Measurements from ENCODE around the gene PHF13. TPM values are rescaled to one million over a fixed set of nuclear protein-coding genes. Genes with fewer than 3 reads are reported as not detected.

The PHF13 gene
- polyA plus RNA-seq, 1 donor from 2014 or later = 11.0 TPM

DNA sequence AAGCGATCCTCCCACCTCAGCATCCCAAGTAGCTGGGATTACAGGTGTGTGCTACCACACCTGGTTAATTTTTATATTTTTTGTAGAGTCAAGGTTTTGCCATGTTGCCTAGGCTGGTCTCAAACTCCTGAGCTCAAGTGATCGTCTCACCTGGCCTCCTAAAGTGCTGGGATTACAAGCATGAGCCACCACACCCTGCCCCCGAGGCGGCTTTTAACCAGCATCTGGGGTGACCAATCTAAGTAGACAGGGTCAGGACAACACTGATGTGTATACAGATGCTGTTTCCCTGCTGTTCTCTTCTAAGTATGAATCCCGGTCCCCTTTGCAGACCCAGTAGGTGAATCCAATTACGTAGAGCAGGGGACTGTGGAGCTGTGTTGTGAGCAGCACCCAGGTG lies 35.0 kb downstream of the PHF13 start:
- Histone ChIP-seq H3K36me3 (ENCODE audit: insufficient read depth, low read length) (no peaks in the 10 kb centered on the region), H3K27ac (ENCODE audit: low read length) (no peak overlapping the region), H3K27me3 (ENCODE audit: insufficient read depth, low read depth, low read length) (no peaks in the 10 kb centered on the region), H4K20me1 (ENCODE audit: insufficient read depth) (no peaks in the 10 kb centered on the region), H3K9me2 (ENCODE audit: insufficient read depth, low read length) (no peaks in the 10 kb centered on the region), H3K4me3 (ENCODE audit: low read length) (no peak overlapping the region), H3K79me2 (replicated peaks; ENCODE audit: insufficient read depth, low read length) (no peaks in the 10 kb centered on the region), H3K9me3 (ENCODE audit: low read length) (no peaks in the 10 kb centered on the region), H3K9ac (ENCODE audit: low read length) (no peak overlapping the region), H2AFZ (ENCODE audit: low read depth, low read length) (no peak overlapping the region), H3K4me2 (ENCODE audit: low read length) (no peak overlapping the region), H3F3A (ENCODE audit: insufficient read depth, low read length, poor library complexity, severe bottlenecking) (no peaks in the 10 kb centered on the region)
- TF ChIP-seq POLR2AphosphoS5 (IDR thresholded peaks at IDR 0.05) = no peak
- TF ChIP-seq EZH2 (IDR thresholded peaks at IDR 0.05; ENCODE audit: borderline replicate concordance, insufficient read depth, low read length, poor library complexity, severe bottlenecking) = no peak

- H3K9ac ChIP-seq (ENCODE audit: low read length) = no peak overlapping the region
- H2AFZ ChIP-seq (ENCODE audit: low read depth, low read length) = no peak overlapping the region
- TF ChIP-seq MXI1 (conservative IDR thresholded peaks at IDR 0.05; ENCODE audit: poor library complexity, severe bottlenecking) (no peak), REST (IDR thresholded peaks at IDR 0.05; ENCODE audit: borderline replicate concordance) (no peak), EP300 (conservative IDR thresholded peaks at IDR 0.05; ENCODE audit: poor library complexity, severe bottlenecking) (no peak), RAD21 (conservative IDR thresholded peaks at IDR 0.05) (no peak), CTCF (IDR thresholded peaks at IDR 0.05; ENCODE audit: poor library complexity, severe bottlenecking) (no peak), TAF1 (IDR thresholded peaks at IDR 0.05; ENCODE audit: low read depth) (no peak), EZH2 (IDR thresholded peaks at IDR 0.05; ENCODE audit: borderline replicate concordance, insufficient read depth, low read length, poor library complexity, severe bottlenecking) (no peak), POLR2AphosphoS5 (IDR thresholded peaks at IDR 0.05) (no peak), SMC3 (conservative IDR thresholded peaks at IDR 0.05; ENCODE audit: poor library complexity) (no peak)
- no peaks in the 10 kb centered on the region for H3K36me3 ChIP-seq (ENCODE audit: insufficient read depth, low read length)
- H3K27me3 ChIP-seq (ENCODE audit: insufficient read depth, low read depth, low read length) = no peaks in the 10 kb centered on the region
- no peak overlapping the region for H3K4me3 ChIP-seq (ENCODE audit: low read length)
- H3K4me2 ChIP-seq (ENCODE audit: low read length) = no peak overlapping the region
- H3K27ac ChIP-seq (ENCODE audit: low read length) = no peak overlapping the region
- no peaks in the 10 kb centered on the region for H3F3A ChIP-seq (ENCODE audit: insufficient read depth, low read length, poor library complexity, severe bottlenecking)
- H4K20me1 ChIP-seq (ENCODE audit: insufficient read depth) = no peaks in the 10 kb centered on the region
- H3K9me2 ChIP-seq (ENCODE audit: insufficient read depth, low read length) = no peaks in the 10 kb centered on the region
- no peaks in the 10 kb centered on the region for H3K9me3 ChIP-seq (ENCODE audit: low read length)
- H3K79me2 ChIP-seq (replicated peaks; ENCODE audit: insufficient read depth, low read length) = no peaks in the 10 kb centered on the region
Observed at GRCh38 chr1:6651909-6652308, 38.4 kb downstream of the PHF13 start.

- Histone ChIP-seq H3F3A (ENCODE audit: insufficient read depth, low read length, poor library complexity, severe bottlenecking) (no peaks in the 10 kb centered on the region), H3K9ac (ENCODE audit: low read length) (no peak overlapping the region), H3K4me2 (ENCODE audit: low read length) (no peak overlapping the region), H3K36me3 (ENCODE audit: insufficient read depth, low read length) (no peaks in the 10 kb centered on the region), H3K9me2 (ENCODE audit: insufficient read depth, low read length) (no peaks in the 10 kb centered on the region), H3K4me3 (ENCODE audit: low read length) (no peak overlapping the region), H4K20me1 (ENCODE audit: insufficient read depth) (no peaks in the 10 kb centered on the region), H3K79me2 (replicated peaks; ENCODE audit: insufficient read depth, low read length) (no peaks in the 10 kb centered on the region), H2AFZ (ENCODE audit: low read depth, low read length) (no peak overlapping the region), H3K27me3 (ENCODE audit: insufficient read depth, low read depth, low read length) (no peaks in the 10 kb centered on the region), H3K27ac (ENCODE audit: low read length) (no peak overlapping the region), H3K9me3 (ENCODE audit: low read length) (no peaks in the 10 kb centered on the region)
- TF ChIP-seq EZH2 (IDR thresholded peaks at IDR 0.05; ENCODE audit: borderline replicate concordance, insufficient read depth, low read length, poor library complexity, severe bottlenecking) (no peak), RAD21 (conservative IDR thresholded peaks at IDR 0.05) (no peak), EP300 (conservative IDR thresholded peaks at IDR 0.05; ENCODE audit: poor library complexity, severe bottlenecking) (no peak), POLR2AphosphoS5 (IDR thresholded peaks at IDR 0.05) (no peak), CTCF (IDR thresholded peaks at IDR 0.05; ENCODE audit: poor library complexity, severe bottlenecking) (no peak), SMC3 (conservative IDR thresholded peaks at IDR 0.05; ENCODE audit: poor library complexity) (no peak), TAF1 (IDR thresholded peaks at IDR 0.05; ENCODE audit: low read depth) (no peak), MXI1 (conservative IDR thresholded peaks at IDR 0.05; ENCODE audit: poor library complexity, severe bottlenecking) (no peak), REST (IDR thresholded peaks at IDR 0.05; ENCODE audit: borderline replicate concordance) (no peak)
Observed at GRCh38 chr1:6652986-6653385, 39.5 kb downstream of the PHF13 start.
